GM04504 (cell line): ENCODE data around the gene EDN2.

Experiments
- DNase-seq: peaks from one replicate; pipeline ENCODE4 v3.0.0-alpha.2; 2012; ENCODE audit warnings: low read depth

Gene EDN2

DNA sequence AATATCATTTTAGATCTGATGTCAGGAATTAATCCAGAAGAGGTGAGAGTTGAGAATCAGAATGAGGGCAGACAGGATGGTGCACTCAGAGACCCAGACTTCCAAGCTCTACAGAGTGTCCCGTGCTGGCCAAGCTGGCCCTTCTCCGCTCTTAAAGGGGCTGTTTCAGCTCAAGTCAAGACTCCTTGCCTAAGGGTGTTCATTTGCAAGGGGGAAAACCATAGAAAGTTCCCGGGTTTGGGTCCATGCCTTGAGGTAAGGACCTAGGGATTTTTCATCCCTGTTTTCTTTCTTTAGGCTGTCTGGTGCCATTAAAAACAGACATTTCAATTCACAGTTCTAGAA is 47.5 kb downstream of the EDN2 start:
- no peak for DNase-seq

- no peak for DNase-seq
These were observed 48.0 kb downstream of the EDN2 start for GRCh38 chr1:41436281-41437010.

DNA sequence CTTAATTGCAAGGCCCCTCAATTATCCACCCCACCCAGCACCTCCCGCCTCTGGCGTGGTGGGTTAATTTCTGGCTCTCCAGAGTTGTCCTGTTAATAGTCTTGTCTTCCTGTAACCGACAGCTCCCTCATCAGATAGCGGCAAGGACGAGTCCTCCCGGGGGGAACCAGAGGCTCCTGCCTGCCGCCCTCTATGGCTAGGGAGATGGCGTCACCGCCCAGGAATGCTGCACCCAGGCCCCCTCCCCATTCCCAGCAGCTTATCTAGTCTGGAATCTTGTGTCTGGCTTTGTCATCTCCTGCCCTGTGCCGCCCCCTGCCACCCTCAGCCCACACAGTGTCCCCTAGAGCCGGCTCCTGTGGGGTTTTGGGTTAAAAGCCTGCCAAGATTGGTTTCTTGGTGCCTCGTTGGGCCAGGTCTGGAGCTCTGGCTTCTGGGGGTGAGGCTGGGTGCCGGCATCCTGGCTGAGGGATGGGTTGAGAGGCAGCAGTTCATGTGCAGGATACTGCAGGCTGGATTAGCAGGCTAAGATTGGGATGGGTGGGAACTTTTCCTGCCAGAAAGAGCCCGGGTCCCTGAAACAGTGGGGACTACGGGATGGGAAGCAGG is 48.8 kb downstream of the EDN2 start:
- DNase-seq: no peak

DNA sequence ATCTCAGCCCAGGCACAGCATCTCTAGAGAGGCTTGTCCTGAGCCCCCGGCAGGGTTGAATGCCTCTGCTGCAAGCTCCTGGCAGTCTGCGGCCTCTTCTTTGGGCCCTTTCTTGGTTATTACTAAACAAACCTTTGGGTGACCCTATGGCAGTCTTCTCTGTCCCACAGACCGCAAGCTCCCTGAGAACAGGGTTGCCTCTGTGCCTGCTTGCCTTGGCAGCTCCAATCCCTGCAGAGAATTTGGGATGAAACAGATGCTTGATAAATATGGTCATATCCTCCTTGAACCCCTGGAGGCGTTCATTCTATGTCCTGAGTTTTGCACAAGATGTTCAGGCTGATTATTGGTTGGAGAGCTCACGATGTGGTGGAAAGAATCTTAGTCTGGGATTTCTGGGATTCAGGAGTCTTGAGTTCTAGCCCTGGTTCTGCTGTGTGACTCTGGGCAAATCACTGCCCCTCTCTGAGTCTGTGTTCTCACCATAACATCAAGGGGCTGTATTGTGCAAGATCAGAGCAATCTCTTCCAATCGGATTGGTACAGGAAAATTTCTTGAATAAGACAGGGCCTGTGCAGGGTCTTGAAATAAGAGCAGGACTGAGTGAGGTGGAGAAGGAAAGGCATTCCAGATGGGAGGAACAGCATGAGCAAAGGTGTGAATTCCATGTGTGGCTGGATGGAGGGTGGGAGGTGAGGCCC is 49.6 kb downstream of the EDN2 start:
- no peak for DNase-seq

- no peak for DNase-seq
These were observed 50.2 kb downstream of the EDN2 start for GRCh38 chr1:41434306-41434705.

- DNase-seq: no peak
These were observed 51.0 kb downstream of the EDN2 start for GRCh38 chr1:41433501-41433900.

GRCh38 chr1:41432481-41433280 is 51.8 kb downstream of the EDN2 start:
- peak; percentile 69 for DNase-seq

DNA sequence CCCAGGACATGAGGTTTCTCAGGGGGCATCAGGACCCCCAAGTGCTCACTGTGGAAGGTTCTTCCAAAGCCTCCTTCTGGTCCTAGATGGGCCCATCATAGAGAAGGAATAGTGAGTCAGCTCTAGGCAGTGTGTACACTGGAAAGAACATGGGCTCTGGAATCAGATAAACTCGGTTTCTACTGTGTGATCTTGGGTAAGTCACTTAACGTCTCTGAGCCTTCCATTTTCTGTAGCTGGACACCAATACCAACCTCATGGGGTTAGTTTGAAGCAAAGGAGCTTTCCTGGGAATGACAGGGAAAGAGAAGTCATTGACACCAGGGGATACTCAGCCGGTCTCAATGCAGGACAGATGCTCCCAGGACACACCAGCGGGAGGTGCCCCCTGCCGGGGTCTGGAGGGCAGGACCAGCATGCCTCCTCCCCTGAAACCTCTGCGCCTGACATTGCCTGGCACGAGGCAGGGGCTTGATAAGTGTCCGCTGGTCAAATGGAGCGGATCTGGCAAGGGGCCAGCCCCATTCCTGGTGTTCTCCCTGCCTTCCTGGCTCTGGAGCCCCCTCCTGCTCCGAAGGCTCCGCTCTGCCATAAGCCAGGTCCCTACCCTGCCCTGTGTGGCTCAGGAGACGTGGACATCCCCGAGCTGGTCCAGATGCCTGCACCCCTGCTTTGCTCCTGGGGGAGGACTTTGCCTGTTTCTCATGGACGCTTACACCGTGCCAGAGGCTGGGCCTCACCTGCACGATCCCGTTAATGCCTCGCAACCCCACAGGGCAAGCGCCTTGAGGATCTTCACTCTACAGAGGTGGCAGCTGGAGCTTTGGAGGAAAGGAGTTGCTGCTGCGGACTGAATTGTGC is 52.8 kb downstream of the EDN2 start:
- no peak for DNase-seq

DNA sequence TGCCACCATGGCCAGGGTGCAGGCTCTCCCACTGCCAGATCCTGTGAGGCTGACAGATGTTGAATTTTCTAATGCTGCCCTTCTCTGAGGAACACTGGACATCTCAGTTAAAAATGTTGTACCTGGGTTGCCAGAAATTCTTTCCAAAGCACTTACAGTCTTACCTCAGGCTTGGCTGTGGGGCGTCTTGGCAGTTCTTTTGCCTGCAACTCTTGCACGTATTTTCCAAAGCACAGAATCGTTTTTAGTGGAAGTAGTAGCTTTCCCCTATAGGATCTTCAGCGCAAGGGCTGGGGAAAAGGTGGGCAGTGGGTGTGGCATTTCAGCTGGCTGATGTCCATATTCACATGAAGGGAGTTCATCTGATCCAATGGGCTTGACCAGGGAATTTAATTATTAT is 53.9 kb downstream of the EDN2 start:
- no peak for DNase-seq

DNA sequence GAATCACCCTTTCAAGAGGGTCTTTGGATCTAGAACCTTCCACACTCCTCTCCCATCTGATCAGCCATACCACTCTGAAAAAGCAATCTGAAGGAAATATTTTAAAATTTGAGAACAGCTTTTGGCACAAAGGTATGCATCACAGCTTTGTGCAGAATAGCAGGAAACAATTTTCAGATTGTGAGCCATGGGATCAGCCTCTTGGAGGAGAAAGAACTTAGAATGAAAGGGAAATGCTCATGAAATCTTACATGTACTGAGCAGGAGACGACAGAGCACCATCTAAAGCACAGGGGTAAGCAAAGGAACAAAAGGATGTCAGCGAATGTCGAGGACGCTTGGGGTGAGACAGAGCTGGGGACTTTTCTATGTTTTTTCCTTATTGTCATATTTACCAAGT is 54.4 kb downstream of the EDN2 start:
- DNase-seq: no peak

DNA sequence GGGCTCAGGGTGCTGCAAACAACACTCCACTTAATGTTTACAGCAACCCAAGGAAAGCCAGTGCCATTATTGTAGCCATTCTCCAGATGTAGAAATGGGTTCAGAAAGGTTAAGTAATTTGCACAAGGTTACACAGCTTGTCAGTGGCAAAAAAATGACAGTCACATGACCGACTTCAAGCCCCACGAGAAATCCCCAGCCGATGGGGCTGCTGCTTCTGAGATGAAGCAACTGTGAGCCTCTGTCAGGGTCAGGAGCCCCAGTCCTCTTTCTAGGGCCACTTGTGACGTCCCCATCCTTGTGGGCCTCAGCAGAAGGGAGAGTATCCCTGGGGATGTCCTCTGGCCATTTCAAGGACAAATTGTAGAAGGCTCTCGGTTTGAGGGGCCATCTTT is 54.8 kb downstream of the EDN2 start:
- no peak for DNase-seq
